Activated CD8-positive, alpha-beta memory T cell treated with anti-CD3 and anti-CD28 coated beads for 4 hours (primary cell): ENCODE results near the gene MYBPC1.

Experiments used
- DNase-seq, 2 donors: peaks; one replicate each; pipeline ENCODE4 v3.0.0-alpha.2; 2020; ENCODE audit warnings: low read depth in 2 of 2

The MYBPC1 gene

DNA sequence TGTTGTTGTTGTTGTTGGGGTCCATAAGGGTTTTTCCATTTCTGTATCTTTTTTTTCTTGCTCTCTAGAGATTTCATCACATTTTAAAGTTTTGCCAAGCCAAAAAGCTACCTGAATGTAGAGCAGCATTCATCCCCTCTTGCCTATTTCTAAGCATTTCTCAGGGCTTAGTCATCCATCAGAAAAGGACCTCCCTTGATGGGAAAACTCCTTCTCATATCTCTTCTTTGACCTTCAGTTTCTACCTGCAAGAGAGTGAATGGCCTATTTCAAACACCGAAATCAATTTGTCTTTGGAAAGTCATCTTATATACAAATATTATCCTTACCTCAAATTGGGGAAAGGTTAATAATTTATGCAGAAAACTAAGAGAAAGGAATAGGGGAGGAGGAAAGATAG is 4.5 kb downstream of the MYBPC1 start:
- DNase-seq = no peak

DNA sequence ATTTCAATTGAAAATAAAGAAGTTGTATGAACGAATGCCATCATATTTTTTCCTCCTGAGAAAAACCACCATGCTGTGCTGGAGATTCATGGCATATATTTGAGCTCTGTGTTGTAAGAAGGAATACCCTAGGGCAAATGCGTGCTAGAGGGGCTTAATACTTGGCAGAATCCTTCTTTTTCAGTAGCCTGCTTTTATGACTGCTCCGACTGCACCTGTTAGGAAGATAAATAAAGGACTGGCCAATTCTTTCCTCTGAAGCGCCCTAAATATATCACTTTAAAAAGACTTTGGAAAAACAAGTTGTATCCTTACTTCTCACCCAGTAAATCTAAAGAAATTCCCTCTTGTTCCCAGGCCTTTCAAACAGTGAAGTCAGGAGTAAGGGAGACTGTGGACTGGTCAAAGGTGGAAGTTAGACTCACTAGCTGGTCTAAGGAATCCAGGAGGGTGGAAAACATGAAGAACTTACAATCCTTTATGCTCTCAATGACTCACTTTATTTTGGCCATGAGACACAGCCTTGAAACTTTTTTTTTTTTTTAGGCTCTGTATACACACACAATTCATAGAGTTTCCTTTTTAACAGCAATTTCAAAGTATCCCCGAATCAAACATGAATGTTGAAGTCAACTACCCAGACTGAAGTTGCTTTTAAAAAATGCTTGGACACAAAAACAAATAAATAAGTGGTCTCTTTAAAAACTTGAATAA is 5.2 kb downstream of the MYBPC1 start:
- no peak for DNase-seq

DNA sequence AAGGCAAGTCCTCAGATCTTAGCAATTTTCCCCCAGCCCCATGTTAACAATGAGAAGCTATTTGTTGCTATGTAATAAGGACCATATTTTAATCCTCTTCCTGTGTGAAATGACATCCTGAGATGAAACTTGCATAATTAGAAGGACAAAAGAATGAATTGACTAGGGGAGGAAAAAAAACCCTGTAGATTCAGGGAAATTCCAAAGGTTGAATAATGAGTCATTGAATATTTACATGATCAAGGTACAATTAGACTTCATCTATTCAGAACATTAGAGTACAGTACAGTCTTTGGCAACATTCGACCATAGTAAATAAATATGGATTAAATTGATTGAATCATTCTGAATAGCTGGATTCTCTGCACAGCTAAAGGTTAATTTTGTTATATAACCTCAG is 9.4 kb downstream of the MYBPC1 start:
- DNase-seq = no peak

DNA sequence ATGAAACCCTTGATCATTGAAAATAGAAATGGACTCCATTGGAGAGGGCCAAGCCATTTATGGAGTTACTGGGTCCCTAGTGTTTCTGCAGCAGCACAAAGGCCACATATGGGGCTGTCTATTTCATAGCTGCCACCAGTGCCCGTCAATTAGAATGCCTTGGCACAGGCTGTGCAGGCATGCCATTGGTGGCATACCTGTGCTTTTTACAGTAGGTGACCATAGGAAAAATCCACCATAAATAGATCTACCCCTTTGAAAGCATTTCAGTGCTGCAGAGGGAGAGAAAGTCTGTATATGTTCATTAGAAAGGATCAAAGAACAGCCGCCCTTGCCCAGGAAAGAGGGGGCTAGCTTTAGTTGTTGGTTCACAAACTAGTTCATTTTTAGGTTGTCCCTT is 13.1 kb downstream of the MYBPC1 start:
- no peak for DNase-seq

DNA sequence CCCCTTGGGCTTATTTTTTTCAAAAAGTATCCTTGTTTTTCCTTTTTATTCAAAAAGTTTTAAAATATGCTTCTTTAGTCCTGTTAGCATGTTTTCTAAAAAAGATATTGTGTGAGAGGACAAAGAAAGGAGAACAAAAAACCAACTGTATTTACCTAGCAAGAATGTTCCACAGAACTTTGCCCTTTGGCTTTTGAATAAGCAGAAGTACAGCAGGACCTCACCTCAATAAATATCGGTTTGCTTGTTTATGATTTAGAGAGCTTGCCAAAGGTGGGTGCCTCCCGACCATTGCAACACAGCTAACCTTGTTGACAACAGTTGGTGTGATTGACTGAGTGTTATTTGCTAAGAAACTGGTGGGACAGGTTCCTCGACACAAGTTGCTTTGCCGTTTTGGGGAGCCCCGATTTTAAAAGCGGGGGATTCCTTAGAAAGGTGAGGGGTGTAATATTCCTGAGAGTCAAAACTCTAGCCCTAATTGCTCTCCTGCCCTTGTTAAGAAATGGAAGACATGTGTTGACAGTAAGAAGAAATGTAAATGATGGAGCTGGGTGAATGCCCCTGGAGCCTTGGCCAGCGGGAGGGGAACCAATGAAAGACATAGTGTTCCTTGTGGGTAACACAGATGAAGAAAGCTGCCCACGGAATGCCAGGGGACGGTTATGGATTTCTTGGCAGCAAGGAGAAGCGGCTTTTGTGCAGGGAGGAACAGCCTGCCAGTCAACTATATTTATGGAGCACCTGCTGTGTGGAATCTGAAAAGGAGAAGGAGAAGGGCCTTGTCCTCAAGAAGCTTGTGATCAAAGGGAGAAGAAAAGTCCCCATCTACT is 13.7 kb downstream of the MYBPC1 start:
- DNase-seq = no peak

DNA sequence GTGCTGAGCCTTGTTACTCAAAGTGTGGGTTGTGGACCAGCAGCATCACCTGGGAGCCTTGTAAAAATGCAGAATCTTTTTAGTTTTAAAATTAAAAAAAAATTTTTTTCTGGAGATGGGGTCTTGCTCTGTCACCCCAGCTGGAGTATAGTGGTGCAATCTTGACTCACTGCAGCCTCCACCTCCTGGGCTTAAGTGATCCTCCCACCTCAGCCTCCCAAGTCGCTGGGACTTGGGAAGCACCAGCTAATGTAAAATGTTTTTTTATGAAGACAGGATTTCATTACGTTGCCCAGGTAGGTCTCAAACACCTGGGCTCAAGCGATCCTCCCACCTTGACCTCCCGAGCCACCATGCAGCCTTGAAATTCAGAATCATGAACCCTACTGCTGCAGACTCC is 14.4 kb downstream of the MYBPC1 start:
- DNase-seq = no peak

DNA sequence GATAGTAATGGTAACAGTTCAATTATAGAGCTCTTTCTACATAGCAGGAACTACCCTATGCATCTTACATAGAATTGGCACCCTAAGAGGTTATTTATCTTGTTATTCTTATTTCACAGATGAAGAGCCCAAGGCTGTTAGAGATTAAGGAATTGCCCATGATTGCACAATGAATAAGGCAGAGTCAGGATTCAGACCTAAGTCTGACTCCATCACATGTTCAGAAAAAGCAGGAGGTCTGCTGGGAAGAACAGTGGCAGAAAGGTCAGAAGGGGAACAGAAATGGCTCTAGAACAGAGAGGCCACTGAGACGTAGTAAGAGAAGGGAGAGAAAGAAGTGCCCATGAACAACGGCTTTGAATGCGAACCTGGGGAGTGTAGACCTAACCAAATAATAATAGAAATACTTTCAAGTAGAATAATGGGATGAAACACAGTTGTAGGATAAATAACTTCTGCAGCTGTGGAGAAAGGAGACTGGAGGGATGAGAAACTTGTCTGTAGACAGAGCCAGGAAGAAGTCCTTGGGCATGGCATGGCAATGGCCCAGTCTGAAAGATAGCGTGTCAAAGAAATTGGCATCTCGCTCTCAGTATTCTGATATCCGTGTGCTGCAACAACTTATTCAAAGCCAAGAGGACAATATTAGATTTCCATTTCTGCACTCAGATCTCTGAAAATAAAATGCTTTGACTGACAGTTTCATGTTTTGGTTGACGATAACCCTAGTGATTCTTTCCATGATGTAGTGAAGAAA is 17.6 kb downstream of the MYBPC1 start:
- no peak for DNase-seq

DNA sequence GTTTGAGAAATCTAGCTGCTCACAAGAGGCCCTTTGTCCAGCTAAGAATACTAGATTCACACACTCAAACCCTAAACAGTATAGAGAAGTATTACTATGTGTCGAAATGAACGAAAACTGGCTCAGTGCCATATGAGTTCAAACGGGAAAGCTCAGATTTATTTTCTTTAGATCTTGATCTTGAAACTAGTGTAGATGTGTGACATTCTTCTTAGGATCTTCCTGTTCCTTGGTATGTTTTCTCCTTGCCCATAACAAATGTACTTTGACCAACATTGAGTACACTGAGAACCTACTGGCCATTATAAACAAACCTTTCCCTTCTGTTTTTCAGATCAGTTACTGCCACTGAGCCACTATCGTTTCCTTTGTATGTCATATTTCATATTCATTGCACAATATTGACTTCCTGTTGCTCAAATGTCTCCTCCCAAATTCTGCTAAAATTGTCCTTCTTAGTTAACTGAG is 21.3 kb downstream of the MYBPC1 start:
- no peak for DNase-seq

DNA sequence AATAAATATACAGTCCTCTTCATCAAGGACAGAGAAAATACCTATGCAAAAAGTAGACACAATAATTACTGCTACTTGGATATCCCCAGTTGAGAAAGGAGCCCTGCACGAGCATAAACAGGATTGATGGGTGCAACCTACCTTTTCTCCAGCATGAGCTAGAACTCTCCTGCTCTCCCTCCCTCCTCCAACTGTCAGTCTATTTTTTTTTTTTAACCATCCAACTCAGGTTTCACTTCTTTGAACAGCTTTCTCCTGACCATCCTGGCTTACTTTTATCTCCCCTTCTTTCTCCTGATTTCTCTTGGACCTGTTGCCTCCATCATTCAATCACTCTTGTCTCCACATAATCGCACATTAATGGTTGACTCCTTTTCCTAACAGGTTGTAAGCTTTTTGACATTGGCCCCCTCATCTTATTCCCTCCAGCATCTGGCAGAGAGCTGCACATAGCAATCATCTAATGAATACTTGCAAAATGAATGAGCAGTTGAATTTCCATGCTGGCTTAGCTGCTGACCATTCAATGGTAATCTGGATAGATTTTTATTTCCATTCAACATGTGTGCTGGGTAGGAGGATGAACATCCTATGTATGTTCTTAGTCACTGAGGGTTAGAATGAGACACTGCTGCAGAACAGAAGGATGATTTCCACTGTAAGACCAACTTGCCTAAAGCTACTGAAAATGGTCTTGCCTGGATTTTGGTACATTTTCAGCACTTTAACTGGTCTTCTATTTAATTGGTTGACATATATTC is 24.4 kb downstream of the MYBPC1 start:
- DNase-seq = no peak

DNA sequence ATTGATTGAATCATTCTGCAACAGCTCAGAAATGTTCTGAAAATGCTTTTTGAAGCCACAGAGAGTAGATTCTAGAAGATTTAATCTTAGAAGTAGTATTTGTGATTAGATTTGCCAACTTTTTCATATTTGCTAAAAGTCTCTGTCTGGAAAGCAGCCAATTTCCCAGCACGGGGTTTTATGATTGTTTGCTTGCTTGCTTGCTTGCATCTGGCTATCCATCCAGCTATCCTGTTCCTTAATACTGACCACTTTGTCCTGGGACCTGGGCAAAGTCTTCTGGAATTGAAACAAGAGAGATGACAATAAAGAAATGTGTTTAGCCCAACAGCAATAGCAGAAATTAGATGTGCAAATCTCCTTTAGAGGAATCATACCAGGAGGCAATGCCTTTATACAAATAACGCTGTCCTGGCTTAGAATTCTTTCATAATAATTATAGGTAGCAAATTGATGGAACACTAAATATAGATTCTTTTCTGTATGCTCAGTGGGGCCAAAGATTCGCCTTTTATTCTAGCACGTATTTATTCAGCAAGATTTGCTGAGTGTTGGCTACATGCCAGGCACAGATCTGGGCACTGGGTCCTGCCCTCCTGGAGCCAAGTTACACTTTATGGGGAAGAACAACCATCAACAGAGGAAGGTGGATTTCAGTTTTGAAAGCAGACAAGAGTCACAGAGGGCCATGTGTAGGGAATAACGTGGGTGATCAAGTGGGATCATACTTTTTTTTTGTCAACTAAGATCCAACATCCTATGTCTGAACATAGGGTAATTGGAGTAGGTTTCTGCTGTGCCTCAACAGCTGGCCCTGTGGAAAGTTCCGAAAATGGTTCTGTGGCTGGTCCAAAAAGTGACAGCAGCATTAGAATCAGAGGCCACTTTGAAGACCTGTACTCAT is 25.3 kb downstream of the MYBPC1 start:
- no peak for DNase-seq

DNA sequence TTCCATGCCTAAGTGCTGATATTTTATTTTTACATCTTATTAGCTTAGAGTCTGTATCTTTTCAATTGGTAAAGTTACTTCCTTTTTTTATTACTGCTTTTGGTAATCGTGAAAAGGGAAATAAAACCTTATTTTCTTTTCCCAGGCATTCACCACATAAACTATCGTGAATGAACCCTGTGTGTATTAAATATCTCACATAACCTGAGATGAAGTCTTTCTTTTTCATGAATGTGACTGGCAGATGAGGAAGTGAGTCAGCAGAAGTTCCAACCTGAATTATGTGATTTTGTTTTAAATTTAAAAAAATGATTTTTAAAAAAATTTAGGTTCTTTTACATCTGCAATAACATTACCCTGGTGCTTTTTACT is 26.0 kb downstream of the MYBPC1 start:
- no peak for DNase-seq

DNA sequence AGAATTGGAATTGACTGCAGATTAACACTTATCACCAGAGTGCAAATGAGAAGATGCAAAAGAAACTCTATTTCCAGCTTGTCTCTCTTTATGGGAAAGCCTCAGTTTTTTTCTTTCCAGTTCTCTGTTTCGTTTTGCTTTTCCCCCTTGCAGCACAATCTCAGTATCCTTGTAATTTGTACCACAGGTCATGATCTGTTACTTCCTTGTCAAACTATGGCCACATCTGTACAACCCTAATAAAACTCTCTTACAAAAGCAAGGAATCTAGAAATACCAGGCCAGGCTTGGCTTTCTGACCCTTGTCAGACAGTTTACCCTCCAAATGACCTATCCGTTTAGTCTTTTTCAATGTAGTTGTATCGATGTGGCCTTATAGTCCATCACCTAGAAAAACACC is 33.9 kb downstream of the MYBPC1 start:
- DNase-seq = no peak

DNA sequence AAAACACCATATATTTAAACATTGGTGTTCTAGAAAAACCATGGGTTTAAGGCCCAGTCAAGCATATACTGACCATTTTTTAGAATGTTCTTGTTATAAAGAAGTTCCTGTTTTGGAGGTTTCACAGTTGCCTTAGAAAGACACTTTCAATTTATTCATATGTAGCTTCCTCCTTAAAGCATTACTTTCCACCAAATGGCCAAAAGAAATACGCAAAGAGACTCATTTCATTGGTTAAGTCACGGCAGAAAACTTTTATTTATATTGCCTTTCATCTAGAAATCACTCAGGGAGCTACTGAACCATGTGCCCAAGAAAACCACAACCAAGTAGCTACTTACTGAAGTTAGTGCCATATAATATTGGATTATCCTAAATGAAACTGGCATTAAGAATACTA is 40.0 kb downstream of the MYBPC1 start:
- no peak for DNase-seq

DNA sequence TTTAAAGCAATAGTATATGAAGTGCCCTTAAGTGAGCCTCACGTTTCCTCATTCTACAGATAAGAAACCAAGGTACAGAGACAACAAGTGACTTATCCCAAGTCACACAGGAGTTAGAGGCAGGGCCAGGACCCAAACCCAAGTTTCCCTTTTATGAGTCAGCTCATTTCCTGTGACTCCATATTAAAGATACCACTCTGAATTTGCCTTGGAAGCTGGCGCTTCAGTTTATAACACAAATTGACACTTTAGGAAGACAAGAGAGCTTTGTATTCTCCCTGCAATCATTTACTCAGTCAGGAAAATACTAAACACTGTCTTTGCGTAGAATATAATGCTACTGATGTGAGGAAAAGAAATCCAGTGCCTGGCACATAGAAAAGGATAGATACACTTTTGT is 43.2 kb downstream of the MYBPC1 start:
- no peak for DNase-seq

DNA sequence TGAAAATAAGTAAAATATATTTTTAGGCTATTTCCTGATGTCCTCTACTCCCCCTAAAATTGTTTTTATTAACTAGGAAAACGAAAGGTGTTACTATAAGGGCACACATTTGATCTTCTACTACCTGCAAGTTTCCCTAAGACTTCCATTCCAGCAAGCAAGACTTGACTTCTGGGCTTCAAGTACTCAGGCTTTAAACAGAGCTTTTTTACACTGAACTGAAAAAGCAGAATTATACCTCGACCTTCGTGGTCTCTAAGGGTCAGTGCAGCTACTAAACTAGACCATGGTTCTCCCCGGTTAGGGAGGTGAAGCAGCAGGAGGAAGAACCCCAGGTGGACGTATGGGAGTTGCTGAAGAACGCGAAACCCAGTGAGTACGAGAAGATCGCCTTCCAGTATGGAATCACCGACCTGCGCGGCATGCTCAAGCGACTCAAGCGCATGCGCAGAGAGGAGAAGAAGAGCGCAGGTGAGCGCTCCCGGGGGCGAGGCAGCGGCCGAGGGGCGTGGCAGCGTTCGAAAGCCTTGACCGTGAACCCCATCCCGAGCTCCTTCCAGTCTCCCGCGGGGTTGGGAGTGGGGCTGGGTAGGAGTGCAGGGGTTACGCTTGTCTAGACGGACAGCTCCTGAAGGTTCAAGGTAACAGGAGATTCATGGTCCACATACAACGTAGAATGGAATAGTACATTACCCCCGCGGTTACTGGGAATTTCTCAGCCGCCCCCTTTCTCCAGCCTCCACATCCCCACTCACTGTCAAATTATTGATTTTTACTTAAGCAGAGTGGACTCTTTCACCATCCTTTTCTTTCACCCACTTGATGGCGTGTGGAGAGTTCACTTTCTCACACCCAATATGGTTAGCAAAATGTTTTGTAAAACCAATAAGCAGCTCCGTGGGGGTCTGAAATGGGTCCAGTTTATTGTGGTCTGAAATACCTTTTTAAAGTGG is 47.6 kb downstream of the MYBPC1 start:
- no peak for DNase-seq

DNA sequence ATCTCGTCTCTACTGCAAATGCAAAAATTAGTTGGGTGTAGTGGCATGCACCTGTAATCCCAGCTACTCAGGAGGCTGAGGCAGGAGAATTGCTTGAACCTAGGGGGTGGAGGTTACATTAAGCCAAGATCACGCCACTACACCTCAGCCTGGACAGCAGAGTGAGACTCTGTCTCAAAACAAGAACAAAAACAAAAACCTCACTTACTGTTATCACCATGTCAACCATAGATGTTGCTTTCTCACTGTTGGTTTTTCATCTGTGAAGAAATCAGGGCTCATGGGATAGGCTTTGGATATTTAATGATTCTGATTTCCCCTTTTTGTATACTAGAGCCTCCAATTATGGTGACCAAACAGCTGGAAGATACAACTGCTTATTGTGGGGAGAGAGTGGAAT is 52.9 kb downstream of the MYBPC1 start:
- DNase-seq = no peak

DNA sequence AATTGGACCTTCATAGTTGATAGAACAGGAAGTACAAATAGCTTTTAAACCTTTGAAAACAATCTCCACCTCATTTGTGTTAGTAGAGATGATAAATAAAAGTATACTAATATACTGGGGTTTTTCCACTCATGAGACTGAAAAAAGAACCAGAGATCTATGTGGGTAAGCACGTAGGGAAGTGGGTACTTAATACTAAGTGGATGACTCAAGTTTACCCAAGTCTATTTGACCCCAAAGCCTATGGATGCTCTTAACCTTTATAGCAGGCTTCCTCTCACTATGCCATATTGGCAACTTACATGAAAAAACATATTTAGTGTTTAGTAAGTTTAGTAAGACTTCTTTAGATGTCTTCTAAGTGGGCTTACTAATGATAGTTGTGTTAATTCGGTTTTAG is 53.4 kb downstream of the MYBPC1 start:
- no peak for DNase-seq

DNA sequence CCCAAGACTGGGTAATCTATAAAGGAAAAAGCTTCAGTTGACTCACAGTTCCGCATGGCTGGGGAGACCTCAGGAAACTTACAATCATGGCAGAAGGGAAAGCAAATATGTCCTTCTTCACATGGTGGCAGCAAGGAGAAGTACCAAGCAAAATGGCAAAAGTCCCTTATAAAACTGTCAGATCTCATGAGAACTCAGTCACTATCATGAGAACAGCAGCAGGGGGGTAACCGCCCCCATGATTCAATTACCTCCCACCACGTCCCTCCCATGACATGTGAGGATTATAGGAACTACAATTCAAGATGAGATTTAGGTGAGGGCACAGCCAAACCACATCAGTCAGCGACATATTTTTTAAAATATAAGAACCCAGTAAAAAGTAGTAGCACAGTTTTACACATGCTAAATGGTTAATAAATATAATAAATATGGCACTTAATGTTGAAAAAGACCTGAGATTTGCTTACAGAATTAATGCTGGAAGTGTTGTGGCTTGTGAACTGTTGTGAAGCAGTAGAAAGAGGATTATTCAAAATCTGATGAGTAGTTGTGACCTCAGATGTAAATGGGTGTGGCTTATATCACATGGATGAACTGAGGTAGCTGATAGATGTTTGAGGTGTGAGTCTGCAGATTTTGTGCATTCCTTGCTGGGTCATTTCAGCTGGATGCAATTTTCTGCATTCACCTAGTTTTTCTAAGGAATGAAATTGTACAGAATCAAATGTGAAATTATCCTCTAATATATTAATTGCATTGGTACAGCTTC is 55.8 kb downstream of the MYBPC1 start:
- no peak for DNase-seq

DNA sequence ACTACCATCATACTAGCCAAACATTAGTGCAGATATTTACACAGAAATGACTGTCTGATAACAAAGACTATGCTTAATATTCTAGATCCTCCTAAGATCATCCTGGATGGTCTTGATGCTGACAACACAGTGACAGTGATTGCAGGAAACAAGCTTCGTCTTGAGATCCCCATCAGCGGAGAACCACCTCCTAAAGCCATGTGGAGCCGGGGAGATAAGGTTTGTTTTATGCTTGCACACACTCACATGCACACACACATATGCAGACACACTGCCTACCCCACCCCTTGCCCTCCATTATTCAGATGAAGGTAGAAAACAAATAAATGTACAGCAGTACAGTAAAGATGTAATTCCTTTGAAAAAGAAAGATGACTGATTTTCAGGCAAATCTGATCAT is 58.3 kb downstream of the MYBPC1 start:
- no peak for DNase-seq
